Mucosa of descending colon (tissue), 3 donors: Measurements from ENCODE around the gene CCDC102B. TPM values are rescaled to one million over a fixed set of nuclear protein-coding genes. Genes with fewer than 3 reads are reported as not detected.

Experiments
- ATAC-seq: fragments of 200-7000 bp; cut with Tn5 transposase; one replicate; pipeline ENCODE4 v1.9.1; 2020; ENCODE audit warnings: mild to moderate bottlenecking, moderate library complexity
- DNase-seq, 3 donors: peaks; one replicate each; pipeline ENCODE4 v3.0.0-alpha.2; 2020
- H3K36me3 ChIP-seq: fragments of 200-600 bp; one replicate; pipeline ENCODE4 v1.8.0; 2021; ENCODE audit warnings: low read depth, mild to moderate bottlenecking
- H3K4me1 ChIP-seq: fragments of 200-600 bp; one replicate; pipeline ENCODE4 v1.8.0; 2021; ENCODE audit warnings: low read depth, mild to moderate bottlenecking
- H3K4me3 ChIP-seq: fragments of 200-600 bp; one replicate; pipeline ENCODE4 v1.8.0; 2021; ENCODE audit warnings: mild to moderate bottlenecking
- H3K9me3 ChIP-seq: fragments of 200-600 bp; one replicate; pipeline ENCODE4 v1.8.0; 2021; ENCODE audit warnings: mild to moderate bottlenecking
- intact Hi-C, 2 donors: fragments of 100-400 bp; cut with DNase I in 1 of 2; cut with micrococcal nuclease in 1 of 2; formaldehyde crosslinking; loops; one replicate each; pipeline versions ENCODE4 v1.11.0 to v1.11.1; 2022; cut with DNase I, micrococcal nuclease
- total RNA-seq, 3 donors: library from RNA; stranded (reverse); fragmentation: NEBNext Ultra II Directional in 2 of 3; extraction: Animal tissue kit (Norgen Biotek cat#: 25700) in 2 of 3; gene quantifications; one replicate each; pipeline versions ENCODE4 v1.2.1 to v1.2.4, GENCODE V29; 2021 to 2023
- TF ChIP-seq, protein P1 (sequence below): fragments of 200-600 bp; IDR thresholded peaks from one replicate; pipeline ENCODE4 v1.8.0; 2022; ENCODE audit warnings: antibody characterized with exemption, mild to moderate bottlenecking
- donor health status: DM: no; HTN: no; CAD: no; lungs with moderate emphysema.
- donor health status: DM: no; HTN: no; CAD: no.
- donor health status: DM: no; HTN: yes; CAD: no.

The CCDC102B gene
- total RNA-seq, 3 donors from 2014 or later, result 3.0 to 4.5 (median 4.3) TPM

DNA sequence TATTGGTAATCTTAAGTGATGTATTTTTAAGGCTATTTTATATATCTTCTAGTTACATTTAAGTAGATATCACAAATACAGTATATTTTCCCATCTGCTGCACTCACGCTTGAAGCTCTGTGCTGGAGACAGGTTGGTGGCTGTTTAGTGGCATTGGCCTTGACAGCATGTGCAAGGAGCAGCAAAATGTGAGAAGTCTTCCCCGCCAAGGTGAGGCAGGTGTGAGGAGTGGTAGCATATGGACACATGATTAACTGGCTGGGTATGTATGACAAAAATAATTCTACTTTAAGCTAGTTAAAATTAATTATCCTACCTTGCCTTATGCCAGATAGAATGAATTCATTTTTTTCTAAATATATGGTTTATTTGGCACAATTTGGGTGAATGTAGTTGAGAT is 117.2 kb downstream of the CCDC102B start:
- Histone ChIP-seq H3K36me3 (no peaks in the 10 kb centered on the region), H3K4me1 (no peaks in the 10 kb centered on the region), H3K9me3 (no peaks in the 10 kb centered on the region), H3K4me3 (no peak overlapping the region)
- DNase-seq (no peak), ATAC-seq (no peak)
- TF ChIP-seq, protein P1, sequence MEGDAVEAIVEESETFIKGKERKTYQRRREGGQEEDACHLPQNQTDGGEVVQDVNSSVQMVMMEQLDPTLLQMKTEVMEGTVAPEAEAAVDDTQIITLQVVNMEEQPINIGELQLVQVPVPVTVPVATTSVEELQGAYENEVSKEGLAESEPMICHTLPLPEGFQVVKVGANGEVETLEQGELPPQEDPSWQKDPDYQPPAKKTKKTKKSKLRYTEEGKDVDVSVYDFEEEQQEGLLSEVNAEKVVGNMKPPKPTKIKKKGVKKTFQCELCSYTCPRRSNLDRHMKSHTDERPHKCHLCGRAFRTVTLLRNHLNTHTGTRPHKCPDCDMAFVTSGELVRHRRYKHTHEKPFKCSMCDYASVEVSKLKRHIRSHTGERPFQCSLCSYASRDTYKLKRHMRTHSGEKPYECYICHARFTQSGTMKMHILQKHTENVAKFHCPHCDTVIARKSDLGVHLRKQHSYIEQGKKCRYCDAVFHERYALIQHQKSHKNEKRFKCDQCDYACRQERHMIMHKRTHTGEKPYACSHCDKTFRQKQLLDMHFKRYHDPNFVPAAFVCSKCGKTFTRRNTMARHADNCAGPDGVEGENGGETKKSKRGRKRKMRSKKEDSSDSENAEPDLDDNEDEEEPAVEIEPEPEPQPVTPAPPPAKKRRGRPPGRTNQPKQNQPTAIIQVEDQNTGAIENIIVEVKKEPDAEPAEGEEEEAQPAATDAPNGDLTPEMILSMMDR, result no peak
- intact Hi-C loops, result no loop called here

DNA sequence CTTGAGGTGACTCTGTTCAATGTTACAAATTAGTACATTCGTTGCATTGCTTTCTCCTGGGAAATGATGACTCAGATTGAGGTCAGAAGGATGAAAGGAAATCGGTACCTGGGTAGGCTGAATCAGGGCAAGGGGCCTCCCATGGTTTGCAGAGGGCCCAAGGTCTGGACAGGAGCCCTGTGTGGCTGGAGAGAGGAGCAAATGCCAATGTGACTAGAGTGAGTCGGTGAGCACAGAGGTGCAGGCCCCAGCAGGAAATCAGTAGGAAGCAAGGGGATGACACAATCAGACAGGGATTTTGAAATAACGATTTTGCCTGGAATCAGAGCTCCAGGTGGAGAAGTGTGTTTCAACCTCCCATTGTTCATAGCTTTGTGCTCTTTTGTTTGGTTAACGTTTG is 118.9 kb downstream of the CCDC102B start:
- no peaks in the 10 kb centered on the region for H3K4me1 ChIP-seq
- TF ChIP-seq, protein P1, result no peak
- ATAC-seq, result no peak
- no peaks in the 10 kb centered on the region for H3K36me3 ChIP-seq
- intact Hi-C loops, result no loop called here
- DNase-seq, result no peak
- H3K4me3 ChIP-seq, result no peak overlapping the region
- H3K9me3 ChIP-seq, result no peaks in the 10 kb centered on the region

DNA sequence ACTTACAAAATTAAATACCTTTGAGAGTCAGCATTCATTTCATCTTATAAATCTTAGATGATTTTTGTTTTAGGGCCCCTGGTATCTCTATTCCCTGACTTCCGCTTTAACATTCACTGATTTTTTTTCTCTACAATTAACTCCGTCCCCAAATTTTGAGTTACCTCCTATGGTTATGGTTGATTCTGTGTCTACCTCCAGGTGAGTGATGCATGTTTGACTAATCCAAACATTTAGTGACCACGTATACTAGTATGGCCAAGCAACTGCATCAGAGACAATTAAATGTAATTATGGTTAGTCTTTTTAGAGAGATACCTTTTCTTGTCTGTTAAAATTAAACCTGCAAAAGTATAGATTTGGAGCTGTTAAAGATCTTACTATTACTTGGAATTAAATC is 120.3 kb downstream of the CCDC102B start:
- intact Hi-C loops, result no loop called here
- no peaks in the 10 kb centered on the region for H3K36me3 ChIP-seq
- no peaks in the 10 kb centered on the region for H3K4me1 ChIP-seq
- ATAC-seq, result no peak
- no peak for DNase-seq
- TF ChIP-seq, protein P1, result no peak
- H3K4me3 ChIP-seq, result no peak overlapping the region
- H3K9me3 ChIP-seq, result no peaks in the 10 kb centered on the region

DNA sequence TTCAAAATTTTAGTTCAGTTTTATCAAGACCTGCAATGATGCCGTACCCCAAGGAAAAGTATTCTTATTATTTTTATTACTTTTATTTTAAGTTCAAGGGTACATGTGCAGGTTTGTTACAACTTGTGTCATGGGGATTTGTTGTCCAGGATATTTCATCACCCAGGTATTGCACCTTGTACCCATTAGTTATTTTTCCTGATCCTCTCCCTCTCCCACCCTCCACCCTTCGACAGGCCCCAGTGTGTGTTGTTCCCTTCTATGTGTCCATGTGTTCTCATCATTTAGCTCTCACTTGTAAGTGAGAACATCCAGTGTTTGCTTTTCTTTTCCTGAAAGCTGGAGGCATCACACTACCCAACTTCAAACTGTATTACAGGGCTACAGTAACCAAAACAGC is 122.0 kb downstream of the CCDC102B start:
- Histone ChIP-seq H3K4me1 (no peaks in the 10 kb centered on the region), H3K36me3 (no peaks in the 10 kb centered on the region), H3K9me3 (no peaks in the 10 kb centered on the region), H3K4me3 (no peak overlapping the region)
- intact Hi-C loops, result no loop called here
- TF ChIP-seq, protein P1, result no peak
- DNase-seq (no peak), ATAC-seq (no peak)

DNA sequence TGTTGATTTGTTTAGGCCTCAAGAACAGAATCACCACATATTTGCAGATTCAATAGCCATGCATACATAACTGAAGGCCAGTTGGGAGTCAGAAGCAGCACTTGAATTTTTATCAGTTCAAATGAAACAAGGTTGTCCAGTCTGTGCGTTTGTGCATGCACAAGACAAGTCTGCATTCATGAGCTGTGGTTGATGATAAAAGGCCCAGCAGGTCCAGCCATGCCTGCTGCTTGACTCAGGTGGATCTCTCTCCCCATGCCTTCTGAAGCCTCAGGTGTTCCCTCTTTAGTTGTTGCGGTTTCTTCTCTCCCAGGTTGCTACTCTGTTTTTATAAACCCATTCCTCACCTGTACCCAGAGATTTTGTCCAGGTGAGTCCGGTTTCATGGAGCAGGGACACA is 124.5 kb downstream of the CCDC102B start:
- ATAC-seq (no peak), DNase-seq (no peak)
- Histone ChIP-seq H3K36me3 (no peaks in the 10 kb centered on the region), H3K4me1 (no peaks in the 10 kb centered on the region), H3K9me3 (no peaks in the 10 kb centered on the region), H3K4me3 (no peak overlapping the region)
- intact Hi-C loops, result no loop called here
- TF ChIP-seq, protein P1, result no peak

DNA sequence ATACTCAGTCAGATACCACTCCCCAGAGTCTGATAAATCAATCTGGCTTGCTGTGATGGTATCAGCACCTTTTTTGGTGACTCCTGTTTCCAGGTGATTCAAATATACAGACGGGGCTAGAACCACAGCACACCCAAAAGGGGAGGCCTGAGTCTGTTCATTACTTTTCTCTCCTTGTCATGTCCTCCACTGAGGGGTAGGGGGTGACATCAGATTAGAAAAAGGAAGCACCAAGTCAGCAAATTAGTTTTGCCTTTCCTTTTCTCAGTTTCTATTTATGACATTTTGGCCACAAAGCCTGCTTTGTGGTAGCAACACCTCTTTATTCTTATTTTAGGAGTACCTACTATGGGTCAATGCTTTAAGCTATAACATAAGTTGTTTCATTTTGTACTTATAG is 127.4 kb downstream of the CCDC102B start:
- Histone ChIP-seq H3K4me1 (no peaks in the 10 kb centered on the region), H3K36me3 (no peaks in the 10 kb centered on the region), H3K9me3 (no peaks in the 10 kb centered on the region), H3K4me3 (no peak overlapping the region)
- intact Hi-C loops, result no loop called here
- DNase-seq (no peak), ATAC-seq (no peak)
- TF ChIP-seq, protein P1, result no peak
